GM21515 (cell line): ENCODE data around the gene KDM3B.
A peak's percentile ranks its signal among the peaks of the same experiment; 100 is the strongest.
"Not testable (repeated sequence)": the region's sequence is repeated elsewhere in the genome, so short reads cannot be mapped to it uniquely, and the experiment has no call there.

ENCODE experiments used
- ATAC-seq: cut with Tn5 transposase; IDR thresholded peaks from one replicate; pipeline ENCODE4 v1.9.1; 2021; ENCODE audit not compliant: unreplicated experiment

Gene KDM3B

GRCh38 chr5:138386290-138386689, 33.8 kb downstream of the KDM3B start:
- no peak for ATAC-seq

DNA sequence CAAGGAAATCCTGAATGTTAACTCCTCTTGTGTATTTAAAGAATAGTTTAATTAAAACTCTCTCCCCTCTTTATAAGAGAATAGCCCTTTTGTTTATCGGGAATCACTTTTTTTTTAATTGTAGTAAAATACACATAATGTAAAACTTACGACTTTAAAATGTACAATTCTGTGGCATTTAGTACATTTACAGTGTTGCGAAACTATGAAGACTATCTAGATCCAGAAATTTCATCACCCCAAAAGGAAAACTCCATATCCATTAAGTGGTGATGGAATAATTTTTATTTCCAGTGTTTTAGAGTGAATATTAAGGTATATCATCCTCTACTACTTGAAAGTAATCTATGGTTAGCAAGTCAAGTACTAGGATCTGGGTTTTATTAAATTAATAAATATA, 36.8 kb downstream of the KDM3B start:
- no peak for ATAC-seq

DNA sequence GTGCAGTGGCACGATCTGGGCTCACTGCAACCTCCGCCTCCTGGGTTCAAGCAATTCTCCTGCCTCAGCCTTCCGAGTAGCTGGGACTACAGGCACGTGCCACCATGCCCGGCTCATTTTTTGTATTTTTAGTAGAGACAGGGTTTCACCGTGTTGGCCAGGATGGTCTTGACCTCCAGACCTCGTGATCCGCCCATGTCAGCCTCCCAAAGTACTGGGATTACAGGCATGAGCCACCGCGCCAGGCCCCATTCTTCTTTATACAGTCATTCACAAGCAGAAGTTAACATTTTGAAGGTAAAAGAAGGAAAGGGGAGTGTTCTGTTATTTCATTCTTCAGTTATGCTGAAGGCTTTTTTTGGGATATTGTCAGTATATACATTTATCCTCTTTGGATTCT, 37.4 kb downstream of the KDM3B start:
- not testable (repeated sequence) for ATAC-seq

DNA sequence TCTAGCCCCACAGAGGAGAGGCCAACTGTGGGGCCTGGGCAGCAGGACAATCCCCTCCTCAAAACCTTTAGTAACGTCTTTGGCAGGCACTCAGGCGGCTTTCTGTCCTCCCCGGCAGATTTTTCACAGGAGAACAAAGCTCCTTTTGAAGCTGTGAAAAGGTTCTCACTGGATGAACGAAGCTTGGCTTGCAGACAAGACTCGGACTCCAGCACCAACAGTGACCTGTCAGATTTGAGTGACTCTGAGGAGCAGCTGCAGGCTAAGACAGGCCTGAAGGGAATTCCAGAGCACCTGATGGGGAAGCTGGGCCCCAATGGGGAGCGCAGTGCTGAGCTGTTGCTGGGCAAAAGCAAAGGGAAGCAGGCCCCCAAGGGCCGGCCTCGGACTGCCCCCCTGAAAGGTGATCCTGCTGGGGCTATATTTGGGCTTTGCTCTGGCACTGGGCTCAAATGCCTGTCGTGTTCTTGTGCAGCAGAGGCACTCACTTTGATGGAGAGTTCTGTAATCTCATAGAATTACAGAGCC, 39.4 kb downstream of the KDM3B start:
- no peak for ATAC-seq

DNA sequence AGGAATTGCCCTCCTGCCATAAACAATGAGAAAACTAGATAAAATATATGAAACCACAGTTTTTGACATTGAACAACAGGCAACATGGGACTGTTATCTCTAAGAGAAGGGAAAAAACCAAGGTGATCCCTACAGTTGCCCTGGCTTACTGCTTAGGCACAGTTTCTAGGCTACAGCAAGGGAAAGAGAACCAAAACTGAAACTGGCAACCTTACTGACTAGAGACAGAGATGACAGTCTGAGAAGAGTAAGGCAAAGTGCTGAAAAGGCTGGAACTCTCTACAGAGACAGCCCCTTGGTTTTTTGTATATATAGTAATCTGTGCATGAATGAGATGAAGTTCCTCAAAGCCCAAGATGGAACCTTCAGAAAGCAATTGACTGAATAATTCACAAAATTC, 50.2 kb downstream of the KDM3B start:
- no peak for ATAC-seq

GRCh38 chr5:138408023-138408422, 55.5 kb downstream of the KDM3B start:
- peak; percentile 88 for ATAC-seq

DNA sequence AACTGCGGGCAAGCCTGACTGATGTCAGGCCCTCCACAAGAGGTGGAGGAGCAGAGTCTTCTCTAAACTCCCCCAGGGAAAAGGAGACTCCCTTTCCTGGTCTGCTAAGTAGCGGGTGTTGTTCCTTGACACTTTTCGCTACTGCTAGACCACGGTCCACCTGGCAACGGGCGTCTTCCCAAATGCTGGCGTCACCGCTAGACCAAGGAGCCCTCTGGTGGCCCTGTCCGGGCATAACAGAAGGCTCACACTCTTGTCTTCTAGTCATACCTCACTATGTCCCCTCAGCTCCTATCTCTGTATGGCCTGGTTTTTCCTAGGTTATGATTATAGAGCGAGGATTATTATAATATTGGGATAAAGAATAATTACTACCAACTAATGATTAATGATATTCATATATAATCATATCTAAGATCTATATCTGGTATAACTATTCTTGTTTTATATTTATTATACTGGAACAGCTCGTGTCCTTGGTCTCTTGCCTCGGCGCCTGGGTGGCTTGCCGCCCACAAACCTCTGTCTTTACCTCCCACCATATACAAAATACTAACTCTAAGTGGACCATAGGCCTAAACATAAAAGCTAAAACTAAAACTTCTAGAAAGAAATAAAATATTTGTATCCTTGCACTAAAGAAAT, 58.6 kb downstream of the KDM3B start:
- not testable (repeated sequence) for ATAC-seq

DNA sequence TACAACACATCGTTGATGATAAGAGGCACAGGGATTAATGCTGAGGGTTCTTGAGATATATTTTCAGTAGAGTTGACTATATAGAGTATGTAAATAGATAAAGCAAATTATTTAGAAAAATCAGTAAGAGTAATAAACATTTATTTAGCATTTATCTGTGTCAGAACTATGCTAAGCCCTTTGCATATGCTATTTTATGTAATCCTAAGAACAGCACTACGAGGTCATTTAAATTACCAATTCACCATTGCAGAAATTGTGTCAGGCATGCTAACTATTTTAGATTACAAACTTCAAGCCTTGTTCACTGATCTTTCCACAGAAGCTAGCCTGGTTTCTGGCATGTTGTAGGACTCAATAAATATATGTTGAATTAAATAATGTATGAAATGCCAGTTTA, 66.0 kb downstream of the KDM3B start:
- ATAC-seq = no peak

GRCh38 chr5:138425079-138425478, 72.6 kb downstream of the KDM3B start:
- ATAC-seq = no peak

DNA sequence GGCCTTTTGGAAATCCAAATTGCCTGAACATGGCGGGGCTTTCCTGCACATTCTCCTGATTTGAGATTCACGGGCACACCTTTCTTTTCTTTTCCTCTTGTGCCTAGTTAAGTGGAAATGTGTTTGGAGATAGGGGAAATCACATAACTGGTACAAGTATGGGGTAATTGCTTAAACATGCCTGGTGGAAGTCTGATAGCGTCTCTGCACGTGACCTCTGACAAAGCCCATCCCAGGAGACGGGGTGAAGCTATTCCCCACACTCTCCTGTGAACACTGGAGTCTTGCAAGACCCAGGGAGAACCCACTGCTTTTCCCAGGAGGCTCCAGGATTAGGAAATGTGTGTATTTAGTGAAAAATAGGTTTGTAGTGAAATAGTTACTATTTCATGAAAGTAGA, 83.5 kb downstream of the KDM3B start:
- no peak for ATAC-seq

- peak; percentile 7 for ATAC-seq
Observed at GRCh38 chr5:138438003-138438723, 85.7 kb downstream of the KDM3B start.

GRCh38 chr5:138438724-138439476, 86.4 kb downstream of the KDM3B start, which contains the start of gene REEP2:
Gene REEP2, plus strand, starts transcription at chr5:138439057. Its CDS starts 152 bp downstream, at chr5:138439209.
- peak; percentile 67 for ATAC-seq

DNA sequence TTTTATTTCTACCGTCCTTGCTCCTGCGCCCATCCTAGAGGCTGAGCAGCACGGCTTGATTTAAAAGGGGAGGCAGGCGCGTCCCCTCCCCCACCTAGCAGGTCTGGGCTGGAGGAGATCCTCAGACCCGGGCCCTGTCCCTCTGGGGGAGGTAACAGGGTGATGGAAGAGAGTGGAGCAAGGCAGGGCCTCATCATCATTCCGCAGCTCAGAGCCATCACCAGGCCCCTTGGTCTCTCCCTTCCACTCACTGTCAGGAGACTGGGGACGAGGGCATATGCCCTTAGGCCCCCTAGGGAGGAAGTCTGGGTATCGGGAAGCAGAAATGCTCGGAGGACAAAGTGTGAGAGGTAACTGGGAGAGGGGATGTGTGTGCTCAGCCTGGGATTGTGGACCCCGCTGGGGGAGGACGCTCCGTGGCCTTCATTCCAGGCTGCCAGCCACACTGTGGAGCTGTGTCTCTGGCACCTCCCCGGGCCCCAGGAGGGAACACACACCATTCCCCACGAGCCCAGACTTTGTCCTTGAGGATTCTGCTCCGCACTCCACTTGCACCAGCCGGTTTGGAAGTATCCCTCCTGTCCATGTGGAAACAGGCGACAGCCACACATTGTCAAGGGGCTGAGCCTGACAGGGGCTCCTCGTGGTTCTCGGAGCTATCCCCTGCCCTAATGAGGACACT, 87.1 kb downstream of the KDM3B start:
- no peak for ATAC-seq

GRCh38 chr5:138440159-138441073, 87.9 kb downstream of the KDM3B start:
- ATAC-seq = no peak

DNA sequence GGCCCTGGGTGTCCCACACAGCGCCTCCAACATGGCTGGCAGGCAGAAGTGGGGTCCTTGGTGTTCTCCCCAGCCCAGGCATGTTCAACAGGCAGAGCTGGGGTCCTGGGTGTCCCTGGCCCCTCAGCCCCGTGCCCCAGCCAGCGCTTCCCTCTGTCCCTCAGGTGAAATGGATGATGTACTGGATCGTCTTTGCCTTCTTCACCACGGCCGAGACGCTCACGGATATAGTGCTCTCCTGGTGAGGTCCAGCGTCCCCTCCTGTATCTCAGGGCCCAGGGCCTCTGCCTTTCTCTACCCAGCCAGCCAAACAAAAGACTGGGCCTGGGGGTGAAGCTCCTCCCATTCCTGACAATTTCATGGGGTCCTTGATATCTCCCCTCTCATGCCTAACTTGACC, 88.7 kb downstream of the KDM3B start:
- no peak for ATAC-seq

DNA sequence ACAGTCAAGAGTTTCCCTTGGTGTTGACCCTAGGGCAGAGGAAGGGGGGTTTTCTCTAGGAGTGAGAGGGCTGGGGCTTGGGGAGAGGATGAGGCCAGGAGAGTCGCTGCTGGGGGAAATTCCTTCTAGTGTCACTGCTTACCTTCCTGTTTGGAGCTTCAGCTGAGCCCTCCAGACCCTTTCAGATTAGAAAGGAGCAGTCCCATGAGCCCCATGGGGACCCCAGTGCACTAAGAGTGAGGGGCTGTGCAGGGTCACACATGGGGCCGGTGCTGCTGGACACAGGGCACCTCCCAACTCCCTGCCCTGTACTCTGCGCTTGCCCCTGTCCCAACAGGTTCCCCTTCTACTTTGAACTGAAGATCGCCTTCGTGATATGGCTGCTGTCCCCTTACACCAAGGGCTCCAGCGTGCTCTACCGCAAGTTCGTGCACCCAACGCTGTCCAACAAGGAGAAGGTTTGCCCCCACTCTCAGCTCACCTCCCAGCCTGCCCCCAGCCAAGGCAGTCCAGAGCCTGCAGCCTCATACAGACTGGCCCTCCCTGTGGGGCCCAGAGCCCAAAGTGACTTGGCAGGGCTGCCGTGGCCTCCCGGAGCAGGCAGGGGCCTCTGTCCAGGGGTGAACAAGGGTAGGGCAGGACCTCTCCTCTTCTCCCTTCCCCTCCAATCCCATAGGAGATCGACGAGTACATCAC, 91.7 kb downstream of the KDM3B start:
- ATAC-seq = no peak

DNA sequence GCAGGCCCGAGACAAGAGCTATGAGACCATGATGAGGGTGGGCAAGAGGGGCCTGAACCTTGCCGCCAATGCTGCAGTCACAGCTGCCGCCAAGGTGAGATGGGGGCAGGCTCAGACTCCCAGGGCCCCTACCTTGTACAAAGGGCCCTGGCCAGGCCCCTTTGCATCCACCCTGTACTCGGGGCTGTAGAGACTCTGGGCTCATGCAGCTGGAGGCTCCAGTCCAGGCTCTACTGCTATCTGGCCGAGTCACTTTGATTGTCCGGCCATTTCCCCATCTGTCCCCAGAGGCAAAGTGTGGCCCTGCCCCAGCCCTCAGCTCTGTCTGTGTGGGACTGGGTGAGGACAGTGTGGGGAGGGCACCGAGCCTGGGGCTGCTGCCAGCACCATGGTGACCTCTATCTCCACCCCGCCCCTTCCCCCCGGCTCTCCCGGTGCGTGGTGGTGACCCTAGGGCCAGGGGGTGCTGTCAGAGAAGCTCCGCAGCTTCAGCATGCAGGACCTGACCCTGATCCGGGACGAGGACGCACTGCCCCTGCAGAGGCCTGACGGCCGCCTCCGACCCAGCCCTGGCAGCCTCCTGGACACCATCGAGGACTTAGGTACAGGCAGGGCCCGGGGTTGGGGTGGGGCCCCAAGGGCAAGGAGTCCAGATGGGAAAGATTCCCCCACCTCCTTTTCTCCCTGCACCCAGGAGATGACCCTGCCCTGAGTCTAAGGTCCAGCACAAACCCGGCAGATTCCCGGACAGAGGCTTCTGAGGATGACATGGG, 92.5 kb downstream of the KDM3B start:
- no peak for ATAC-seq

GRCh38 chr5:138445547-138446271, 93.2 kb downstream of the KDM3B start:
- no peak for ATAC-seq
